ENCODE results near the gene DHX40.
"Not testable (repeated sequence)": the region's sequence is repeated elsewhere in the genome, so short reads cannot be mapped to it uniquely, and the experiment has no call there.

DHX40 gene

GRCh38 chr17:59632398-59632797 is 67.0 kb downstream of the DHX40 start:
- DNase-seq: no peak

DNA sequence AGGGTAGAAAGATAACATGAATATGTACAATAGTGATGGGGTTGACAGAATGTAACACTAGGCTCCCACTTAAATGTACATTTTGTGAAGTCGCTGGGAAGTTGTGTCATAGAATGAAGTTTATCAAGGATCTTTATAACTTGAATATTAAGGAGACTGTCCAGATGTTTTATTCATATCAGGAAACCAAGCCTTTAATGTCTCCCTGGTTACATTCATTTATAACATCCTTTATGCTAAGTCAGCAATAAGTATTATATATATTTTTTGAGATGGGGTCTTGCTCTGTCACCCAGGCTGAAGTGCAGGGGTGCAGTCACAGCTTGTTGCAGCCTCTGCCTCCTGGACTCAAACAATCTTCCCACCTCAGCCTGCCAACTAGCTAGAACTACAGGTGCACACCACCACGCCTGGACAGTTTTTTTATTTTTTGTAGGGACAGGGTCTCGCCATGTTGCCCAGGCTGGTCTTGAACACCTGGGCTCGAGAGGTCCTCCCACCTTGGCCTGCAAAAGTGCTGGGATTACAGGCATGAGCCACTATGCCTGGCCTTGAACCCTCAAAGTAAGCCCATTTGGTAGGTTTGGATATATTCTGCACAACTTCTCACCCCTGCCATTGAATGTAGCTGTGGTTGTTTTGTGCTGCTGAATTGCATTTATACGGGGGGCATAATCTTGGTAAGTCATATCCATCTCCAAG is 68.4 kb downstream of the DHX40 start:
- DNase-seq: no peak

DNA sequence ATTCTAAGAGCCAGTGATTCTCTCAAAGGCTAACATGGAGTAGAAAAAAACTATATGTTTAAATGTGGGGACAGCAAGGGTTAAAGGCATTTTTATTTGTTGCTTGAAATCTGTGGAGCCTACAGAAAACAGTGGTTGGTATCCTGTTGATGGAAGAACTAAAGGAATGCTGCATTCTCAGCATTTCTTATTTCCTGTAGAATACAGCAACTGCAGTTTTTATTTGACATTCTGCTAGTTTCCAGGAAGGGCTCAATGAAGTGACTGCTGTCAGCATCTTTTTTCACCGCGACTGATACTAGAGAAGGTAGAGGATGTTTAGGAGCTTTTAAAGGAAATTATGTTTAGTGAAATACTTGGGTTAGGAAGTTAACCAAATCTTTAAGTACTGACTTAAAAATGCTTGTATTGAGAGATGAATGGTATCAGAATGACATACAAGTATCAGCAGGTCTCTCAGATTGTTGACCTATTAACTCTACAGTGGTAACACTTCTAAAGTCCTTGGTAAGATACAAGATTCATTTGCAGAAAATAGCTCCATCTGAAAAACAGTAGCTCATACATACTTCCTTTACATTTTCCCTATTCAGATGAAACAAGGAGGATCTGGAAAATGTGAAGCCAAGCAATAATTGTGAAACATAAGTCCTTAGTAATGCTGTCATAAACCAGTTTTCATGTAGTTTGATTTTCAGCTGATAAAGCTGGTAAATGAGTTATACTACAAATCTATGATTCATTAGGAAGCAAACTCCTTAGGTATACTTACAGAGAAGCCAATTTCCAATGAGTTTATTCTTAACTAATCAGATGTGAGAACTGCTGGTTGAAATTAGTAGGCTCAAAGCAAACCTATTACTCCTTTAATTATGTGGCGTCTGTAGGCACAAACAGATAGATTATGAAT is 69.5 kb downstream of the DHX40 start:
- DNase-seq: no peak

DNA sequence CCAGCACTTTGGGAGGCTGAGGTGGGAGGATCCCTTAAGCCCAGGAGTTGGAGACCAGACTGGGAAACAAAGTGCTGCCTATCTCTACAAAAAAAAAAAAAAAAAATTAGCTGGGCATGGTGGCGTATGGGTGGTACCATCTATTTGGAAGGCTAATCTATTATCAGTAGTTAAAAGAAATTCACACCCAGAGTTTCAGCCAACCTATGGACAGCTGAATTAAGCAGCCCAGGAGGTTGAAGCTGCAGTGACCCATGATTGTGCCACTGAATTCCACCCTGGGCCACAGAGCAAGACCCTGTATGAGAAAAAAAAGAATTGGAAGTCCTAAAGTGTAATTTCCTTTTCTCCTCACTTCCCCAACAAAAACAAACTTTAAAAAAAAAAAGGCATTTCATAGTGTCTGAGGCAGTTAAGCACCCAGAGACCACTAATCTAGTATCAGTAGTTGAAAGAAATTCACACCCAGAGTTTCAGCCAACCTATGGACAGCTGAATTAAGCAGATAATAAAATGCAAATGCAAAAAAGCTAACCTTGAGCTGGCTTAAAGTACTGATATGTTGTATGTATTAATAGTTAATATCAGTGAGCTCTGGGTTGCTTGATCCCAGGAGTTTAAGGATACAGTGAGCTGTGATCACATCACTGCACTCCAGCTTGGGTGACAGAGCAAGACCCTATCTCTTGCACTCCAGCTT is 72.4 kb downstream of the DHX40 start:
- no peak for DNase-seq

GRCh38 chr17:59638553-59638952 is 73.1 kb downstream of the DHX40 start:
- no peak for DNase-seq

GRCh38 chr17:59641799-59642484 is 76.5 kb downstream of the DHX40 start:
- DNase-seq: no peak

DNA sequence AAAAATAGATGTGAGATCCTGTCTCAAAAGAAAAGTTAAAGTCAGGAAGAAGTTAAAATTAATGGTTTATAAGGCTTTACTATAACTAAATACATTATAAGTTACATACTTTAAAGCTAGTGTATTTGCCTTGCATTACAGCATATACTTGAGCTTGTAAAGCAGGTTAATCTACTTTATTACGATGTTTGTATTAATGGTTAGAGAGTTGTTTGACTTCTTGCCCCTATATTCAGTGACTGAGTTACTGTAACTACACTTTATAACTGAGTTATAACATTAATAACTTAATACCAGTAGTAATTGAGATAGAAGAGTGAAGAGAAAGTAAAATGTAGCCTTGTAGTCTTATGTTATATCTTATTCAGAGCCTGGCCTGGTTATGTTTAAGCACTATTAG is 77.2 kb downstream of the DHX40 start:
- DNase-seq: no peak

- DNase-seq: no peak
Observed at GRCh38 chr17:59643159-59644140, 78.0 kb downstream of the DHX40 start.

GRCh38 chr17:59647288-59647687 is 81.9 kb downstream of the DHX40 start:
- no peak for DNase-seq

DNA sequence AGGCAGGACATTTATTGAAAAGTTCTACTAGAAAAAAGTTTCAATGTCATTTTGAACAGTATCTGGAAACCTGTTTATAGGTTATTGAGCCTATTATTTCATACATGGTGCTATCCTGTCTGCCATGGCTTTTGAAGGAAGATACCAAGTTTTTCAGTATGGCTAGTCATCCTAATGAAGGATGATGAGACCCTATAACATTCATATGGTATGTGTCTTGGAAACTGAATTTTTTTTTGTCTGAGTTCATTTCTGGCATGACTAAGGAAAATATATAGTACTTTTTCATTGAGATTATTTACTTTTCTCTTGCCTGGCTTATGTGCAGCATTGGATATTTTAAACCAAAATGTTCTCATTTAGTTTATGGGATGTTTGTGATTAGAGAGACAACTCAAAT is 84.5 kb downstream of the DHX40 start:
- no peak for DNase-seq

DNA sequence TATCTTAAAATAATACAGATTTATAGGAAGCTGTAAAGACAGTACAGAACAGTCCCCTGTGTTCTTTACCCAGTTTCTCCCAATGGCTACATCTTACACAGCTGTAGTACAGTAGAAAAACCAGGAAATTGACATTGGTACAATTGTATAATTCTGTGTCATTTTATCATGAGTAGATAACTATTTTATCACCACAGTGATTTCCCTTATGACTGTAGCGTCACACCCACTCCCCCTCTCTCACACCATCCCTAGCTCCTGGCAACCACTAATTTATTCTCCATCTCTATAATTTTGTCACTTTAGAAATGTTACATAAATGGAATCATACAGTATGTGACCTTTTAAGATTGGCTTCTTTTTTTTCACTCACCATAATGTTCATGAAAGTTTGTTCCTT is 85.2 kb downstream of the DHX40 start:
- DNase-seq: no peak

- DNase-seq: no peak
Observed at GRCh38 chr17:59651346-59651745, 85.9 kb downstream of the DHX40 start.

DNA sequence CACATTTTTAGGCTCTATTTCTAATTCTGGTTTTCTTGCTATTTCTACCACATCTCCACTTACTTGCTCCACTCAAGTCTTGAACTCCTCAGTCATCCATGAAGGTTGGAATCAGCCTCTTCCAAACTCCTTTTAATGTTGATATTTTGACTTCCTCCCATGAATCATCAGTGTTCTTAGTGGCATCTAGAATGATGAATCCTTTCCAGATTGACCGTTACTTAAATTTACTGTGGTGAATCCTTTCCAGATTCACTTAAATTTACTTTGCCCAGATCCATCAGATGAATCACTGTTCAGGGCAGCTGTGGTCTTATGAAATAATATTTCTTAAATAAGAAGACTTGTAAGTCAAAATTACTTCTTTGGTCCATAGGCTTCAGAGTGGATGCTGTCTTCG is 86.7 kb downstream of the DHX40 start:
- DNase-seq: no peak

DNA sequence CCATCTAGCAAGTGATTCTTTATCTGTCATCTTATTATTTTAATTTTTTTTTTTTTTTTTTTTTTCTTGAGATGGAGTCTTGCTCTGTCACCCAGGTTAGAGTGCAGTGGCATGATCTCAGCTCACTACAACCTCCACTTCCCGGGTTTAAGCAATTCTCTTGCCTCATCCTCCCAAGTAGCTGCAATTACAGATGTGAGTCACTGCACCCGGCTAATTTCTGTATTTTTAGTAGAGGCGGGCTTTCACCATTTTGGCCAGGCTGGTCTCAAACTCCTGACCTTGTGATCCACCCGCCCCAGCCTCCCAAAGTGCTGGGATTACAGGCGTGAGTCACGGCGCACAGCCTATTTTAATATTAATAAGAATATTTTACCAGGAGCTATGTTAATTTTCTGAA is 91.2 kb downstream of the DHX40 start:
- DNase-seq: not testable (repeated sequence)

Measured in NCI-H2081 treated with DMSO at 0.1 percent for 48 hours (cell line).